CD4-positive, alpha-beta T cell (primary cell): ENCODE results near the gene CRYL1. TPM values are rescaled to one million over a fixed set of nuclear protein-coding genes. Genes with fewer than 3 reads are reported as not detected.

Experiments used
- ATAC-seq: fragments of 200-7000 bp; cut with Tn5 transposase; one replicate; pipeline ENCODE4 v1.10.0; 2022; ENCODE audit warnings: mild to moderate bottlenecking; ENCODE audit not compliant: poor library complexity
- CTCF ChIA-PET: fragments of 350-600 bp; sonication (Branson Sonifier 250); formaldehyde crosslinking; loops from one replicate; lab custom pipeline; 2021; ENCODE audit warnings: antibody characterized with exemption, inconsistent platforms; lab: Charles Lee
- POLR2A ChIA-PET: fragments of 350-600 bp; sonication (Branson Sonifier 250); formaldehyde crosslinking; loops from one replicate; lab custom pipeline; 2021; ENCODE audit warnings: antibody characterized with exemption, inconsistent platforms; lab: Charles Lee
- DNase-seq, 14 experiments: peaks; one replicate each; pipeline ENCODE4 v3.0.0-alpha.2; 2013 to 2020; ENCODE audit warnings: mixed read lengths in 2 of 14
- H3K27ac ChIP-seq, 2 donors: one replicate each; pipeline versions ENCODE4 v1.5.1 to v1.7.0; 2013; ENCODE audit warnings: low read length in 2 of 2, low read depth in 1 of 2, mild to moderate bottlenecking in 1 of 2
- H3K27me3 ChIP-seq, 2 experiments: 1 replicate in 1 of 2; 2 replicates in 1 of 2; pipeline versions ENCODE4 v1.6.1 to v1.7.0; 2013; ENCODE audit warnings: low read length in 2 of 2, control low read depth in 1 of 2, mild to moderate bottlenecking in 1 of 2, moderate library complexity in 1 of 2; ENCODE audit not compliant: insufficient read depth in 2 of 2, control insufficient read depth in 1 of 2
- H3K36me3 ChIP-seq: one replicate; pipeline ENCODE4 v1.6.1; 2013; ENCODE audit warnings: low read length, control low read depth; ENCODE audit not compliant: insufficient read depth
- H3K4me1 ChIP-seq: one replicate; pipeline ENCODE4 v1.6.1; 2013; ENCODE audit warnings: low read length, control low read depth; ENCODE audit not compliant: insufficient read depth
- H3K4me3 ChIP-seq: one replicate; pipeline ENCODE4 v1.5.1; 2013; ENCODE audit warnings: mild to moderate bottlenecking, low read length, moderate library complexity
- H3K9me3 ChIP-seq, 2 experiments: 1 replicate in 1 of 2; 2 replicates in 1 of 2; pipeline versions ENCODE4 v1.6.1 to v1.7.0; 2013; ENCODE audit warnings: low read length in 2 of 2, mild to moderate bottlenecking in 2 of 2, control low read depth in 1 of 2, moderate library complexity in 1 of 2; ENCODE audit not compliant: control insufficient read depth in 1 of 2, insufficient read depth in 1 of 2
- H3K27ac Mint-ChIP-seq: one replicate; pipeline ENCODE4 v1.8.0; 2020; ENCODE audit warnings: mixed read lengths
- H3K27me3 Mint-ChIP-seq: one replicate; pipeline ENCODE4 v1.8.0; 2021; ENCODE audit warnings: mixed read lengths
- H3K36me3 Mint-ChIP-seq: one replicate; pipeline ENCODE4 v1.8.0; 2021; ENCODE audit warnings: low read depth, mixed read lengths
- H3K4me1 Mint-ChIP-seq: one replicate; pipeline ENCODE4 v1.8.0; 2021; ENCODE audit warnings: low read depth, mixed read lengths
- H3K4me3 Mint-ChIP-seq: one replicate; pipeline ENCODE4 v1.8.0; 2020; ENCODE audit warnings: mild to moderate bottlenecking, mixed read lengths
- H3K9me3 Mint-ChIP-seq: one replicate; pipeline ENCODE4 v1.8.0; 2020; ENCODE audit warnings: mixed read lengths
- CTCF ChIP-seq: fragments of 200-600 bp; IDR thresholded peaks from one replicate; pipeline ENCODE4 v1.8.0; 2022; ENCODE audit warnings: antibody characterized with exemption, mild to moderate bottlenecking
- intact Hi-C, 2 experiments: fragments of 100-400 bp; cut with DNase I in 1 of 2; cut with micrococcal nuclease in 1 of 2; formaldehyde crosslinking; loops; one replicate each; pipeline versions ENCODE4 v1.15.1 to v1.9.0; 2023 to 2025; cut with DNase I, micrococcal nuclease
- total RNA-seq, 174 experiments: library from RNA in 2 of 174; stranded (reverse) in 2 of 174; gene quantifications; one replicate each; pipeline ENCODE4 v1.2.3 and lab custom pipeline; 2021 to 2026

CRYL1 gene
- total RNA-seq, 2 experiments from 2014 or later = 7.9 to 8.0 TPM

- H3K4me1 Mint-ChIP-seq = peaks cover 44% of the 10 kb centered on the region
- TF ChIP-seq CTCF = no peak
- POLR2A ChIA-PET = no interaction called here
Observed at GRCh38 chr13:20415694-20416107, 110.0 kb downstream of the CRYL1 start.

GRCh38 chr13:20415306-20415679 is 110.4 kb downstream of the CRYL1 start:
- H3K9me3 ChIP-seq = peaks cover 0 to 18% of the 10 kb centered on the region in 2 experiments
- no peak overlapping the region for H3K27ac ChIP-seq
- POLR2A ChIA-PET = no interaction called here
- H3K36me3 Mint-ChIP-seq = peaks cover 10% of the 10 kb centered on the region
- CTCF ChIA-PET = no interaction called here
- H3K4me1 Mint-ChIP-seq = peaks cover 40% of the 10 kb centered on the region
- TF ChIP-seq CTCF = no peak
- intact Hi-C loops = no loop called here
- ATAC-seq (no peak), DNase-seq (no peak)
- H3K36me3 ChIP-seq = no peaks in the 10 kb centered on the region
- H3K27me3 Mint-ChIP-seq = no peaks in the 10 kb centered on the region
- peaks cover 36% of the 10 kb centered on the region for H3K4me1 ChIP-seq
- no peak overlapping the region for H3K27ac Mint-ChIP-seq
- no peaks in the 10 kb centered on the region for H3K27me3 ChIP-seq
- H3K9me3 Mint-ChIP-seq = peaks cover 3% of the 10 kb centered on the region
- no peak overlapping the region for H3K4me3 Mint-ChIP-seq
- H3K4me3 ChIP-seq = no peak overlapping the region

More at GRCh38 chr13:20415694-20416107, 110.0 kb downstream of the CRYL1 start:
- CTCF ChIA-PET = no interaction called here
- no peaks in the 10 kb centered on the region for H3K36me3 ChIP-seq
- ATAC-seq (no peak), DNase-seq (no peak)
- Mint-ChIP-seq H3K9me3 (peaks cover 3% of the 10 kb centered on the region), H3K27ac (no peak overlapping the region), H3K27me3 (no peaks in the 10 kb centered on the region), H3K36me3 (peaks cover 10% of the 10 kb centered on the region), H3K4me3 (no peak overlapping the region)
- H3K27me3 ChIP-seq = no peaks in the 10 kb centered on the region
- H3K4me3 ChIP-seq = no peak overlapping the region
- no peak overlapping the region for H3K27ac ChIP-seq
- intact Hi-C loops = no loop called here
- H3K9me3 ChIP-seq = peaks cover 0 to 18% of the 10 kb centered on the region in 2 experiments
- peaks cover 38% of the 10 kb centered on the region for H3K4me1 ChIP-seq

GRCh38 chr13:20414546-20415305 is 110.9 kb downstream of the CRYL1 start:
- Mint-ChIP-seq H3K27ac (no peak overlapping the region), H3K36me3 (peaks cover 10% of the 10 kb centered on the region), H3K27me3 (no peaks in the 10 kb centered on the region), H3K9me3 (peaks cover 3% of the 10 kb centered on the region), H3K4me1 (peaks cover 34% of the 10 kb centered on the region), H3K4me3 (no peak overlapping the region)
- H3K9me3 ChIP-seq = peaks cover 0 to 18% of the 10 kb centered on the region in 2 experiments
- H3K4me3 ChIP-seq = no peak overlapping the region
- TF ChIP-seq CTCF = no peak
- intact Hi-C loops = loop anchor here in 1 of 2 experiments (5.0 kb wide), 1 partner anchor 63 kb away; no protein-coding TSS in a partner anchor
- POLR2A ChIA-PET = no interaction called here
- H3K4me1 ChIP-seq = peaks cover 30% of the 10 kb centered on the region
- DNase-seq (no peak), ATAC-seq (no peak)
- CTCF ChIA-PET = no interaction called here
- no peak overlapping the region for H3K27ac ChIP-seq
- H3K36me3 ChIP-seq = no peaks in the 10 kb centered on the region
- no peaks in the 10 kb centered on the region for H3K27me3 ChIP-seq
